Activated CD4-positive, alpha-beta T cell treated with anti-CD3 and anti-CD28 coated beads for 36 hours (primary cell): ENCODE results near the gene ACADM. TPM values are rescaled to one million over a fixed set of nuclear protein-coding genes. Genes with fewer than 3 reads are reported as not detected.
"Not testable (repeated sequence)": the region's sequence is repeated elsewhere in the genome, so short reads cannot be mapped to it uniquely, and the experiment has no call there.

ENCODE experiments used
- ATAC-seq: fragments of 200-7000 bp; cut with Tn5 transposase; one replicate; pipeline ENCODE4 v1.10.0; 2021; ENCODE audit warnings: mild to moderate bottlenecking, moderate library complexity
- CTCF ChIA-PET: fragments of 350-600 bp; sonication (Branson Sonifier 250); formaldehyde crosslinking; loops from one replicate; lab custom pipeline; 2021; ENCODE audit warnings: antibody characterized with exemption; lab: Charles Lee
- POLR2A ChIA-PET: fragments of 350-600 bp; sonication (Branson Sonifier 250); formaldehyde crosslinking; loops from one replicate; lab custom pipeline; 2021; ENCODE audit warnings: antibody characterized with exemption, inconsistent platforms; lab: Charles Lee
- DNase-seq: peaks from one replicate; pipeline ENCODE4 v3.0.0-alpha.2; 2020
- H3K27ac Mint-ChIP-seq: one replicate; pipeline ENCODE4 v1.8.0; 2021; ENCODE audit warnings: mixed read lengths
- H3K27me3 Mint-ChIP-seq: one replicate; pipeline ENCODE4 v1.8.0; 2021; ENCODE audit warnings: mixed read lengths
- H3K36me3 Mint-ChIP-seq: one replicate; pipeline ENCODE4 v1.8.0; 2021; ENCODE audit warnings: low read depth, mixed read lengths
- H3K4me1 Mint-ChIP-seq: one replicate; pipeline ENCODE4 v1.8.0; 2021; ENCODE audit warnings: mixed read lengths
- H3K4me3 Mint-ChIP-seq: one replicate; pipeline ENCODE4 v1.8.0; 2021; ENCODE audit warnings: mild to moderate bottlenecking, moderate library complexity, mixed read lengths
- H3K9me3 Mint-ChIP-seq: one replicate; pipeline ENCODE4 v1.8.0; 2021; ENCODE audit warnings: low read depth, mixed read lengths
- intact Hi-C, 2 experiments: fragments of 100-400 bp; cut with DNase I in 1 of 2; cut with micrococcal nuclease in 1 of 2; formaldehyde crosslinking; loops; one replicate each; pipeline versions ENCODE4 v1.14.2 to v1.15.1; 2022 to 2024; cut with DNase I, micrococcal nuclease
- total RNA-seq, 2 experiments: library from RNA; stranded (reverse); gene quantifications; one replicate each; pipeline ENCODE4 v1.2.3, GENCODE V29; 2021

The ACADM gene
- total RNA-seq, 2 experiments from 2014 or later, result 47.2 to 51.8 TPM

- ATAC-seq, CTCF ChIA-PET, DNase-seq, POLR2A ChIA-PET, intact Hi-C loops, H3K4me1 Mint-ChIP-seq, H3K36me3 Mint-ChIP-seq, H3K27ac Mint-ChIP-seq, H3K9me3 Mint-ChIP-seq, H3K4me3 Mint-ChIP-seq: not testable (repeated sequence)
- H3K27me3 Mint-ChIP-seq, result peaks cover 12% of the 10 kb centered on the region
Measured at GRCh38 chr1:75778694-75779093, 54.2 kb downstream of the ACADM start.

GRCh38 chr1:75780183-75780582 lies 55.7 kb downstream of the ACADM start:
- H3K27me3 Mint-ChIP-seq, result peaks cover 12% of the 10 kb centered on the region
- H3K27ac Mint-ChIP-seq, H3K9me3 Mint-ChIP-seq, H3K4me1 Mint-ChIP-seq, DNase-seq, H3K4me3 Mint-ChIP-seq, POLR2A ChIA-PET, ATAC-seq, CTCF ChIA-PET, H3K36me3 Mint-ChIP-seq: not testable (repeated sequence)
- intact Hi-C loops, result loop anchor here in 1 of 2 experiments (10.0 kb wide), 2 partner anchors 1015 to 1045 kb away; partner anchors contain the start of genes CRYZ and TYW3

GRCh38 chr1:75783920-75784319 lies 59.4 kb downstream of the ACADM start:
- DNase-seq, ATAC-seq, H3K4me1 Mint-ChIP-seq, CTCF ChIA-PET, H3K9me3 Mint-ChIP-seq, POLR2A ChIA-PET, H3K27me3 Mint-ChIP-seq: not testable (repeated sequence)
- Mint-ChIP-seq H3K36me3 (peaks cover 31% of the 10 kb centered on the region), H3K27ac (peak overlapping the region; percentile 38), H3K4me3 (peak overlapping the region; percentile 22)
- intact Hi-C loops, result loop anchor here in 1 of 2 experiments (10.0 kb wide), 2 partner anchors 1019 to 1049 kb away; partner anchors contain the start of genes CRYZ and TYW3

- Mint-ChIP-seq H3K4me1 (peaks cover 22% of the 10 kb centered on the region), H3K4me3 (peak overlapping the region; percentile 100), H3K9me3 (no peaks in the 10 kb centered on the region), H3K27me3 (peaks cover 2% of the 10 kb centered on the region), H3K36me3 (peaks cover 43% of the 10 kb centered on the region), H3K27ac (peak overlapping the region; percentile 79)
- CTCF ChIA-PET, result interaction anchor here (0.7 to 1.0 kb wide), 3 partner anchors 64 to 985 kb away, joined by 3 read pairs; no protein-coding TSS in a partner anchor
- DNase-seq, result no peak
- intact Hi-C loops, result loop anchor here in 1 of 2 experiments (5.0 to 10.0 kb wide), 5 partner anchors 287 to 1992 kb away; partner anchors contain the start of genes CRYZ, MIGA1, ST6GALNAC3 and TYW3
- peak; percentile 3 for ATAC-seq
- POLR2A ChIA-PET, result interaction anchor here (1.0 to 1.7 kb wide), 3 partner anchors 10 to 62 kb away, joined by 3 to 10 read pairs (median 9); partner anchors contain the start of gene MSH4
Measured at GRCh38 chr1:75785320-75785982, 60.9 kb downstream of the ACADM start.

- H3K4me1 Mint-ChIP-seq, result peaks cover 30% of the 10 kb centered on the region
- peaks cover 51% of the 10 kb centered on the region for H3K36me3 Mint-ChIP-seq
- peak within 1 kb of the TSS; percentile 100 for H3K4me3 Mint-ChIP-seq
- H3K9me3 Mint-ChIP-seq, result no peaks in the 10 kb centered on the region
- DNase-seq, result peak; percentile 97
- intact Hi-C loops, result loop anchor here (1.0 to 10.0 kb wide), 6 partner anchors 62 to 1991 kb away; partner anchors contain the start of genes ACADM (in 2 of the 2), CRYZ (in 1 of the 2), MIGA1 (in 1 of the 2) and ST6GALNAC3 (in 1 of the 2)
- peaks cover 2% of the 10 kb centered on the region for H3K27me3 Mint-ChIP-seq
- ChIA-PET CTCF (interaction anchor here (0.7 kb wide), 1 partner anchor 63 kb away, joined by 3 read pairs; no protein-coding TSS in a partner anchor), POLR2A (interaction anchor here (1.0 to 1.7 kb wide), 3 partner anchors 9 to 63 kb away, joined by 3 to 10 read pairs (median 9); partner anchors contain the start of gene MSH4)
- peak; percentile 94 for ATAC-seq
- peak within 1 kb of the TSS; percentile 99 for H3K27ac Mint-ChIP-seq
Measured at GRCh38 chr1:75785983-75786853, 61.7 kb downstream of the ACADM start, which contains the start of gene RABGGTB. RABGGTB (plus strand) TSS chr1:75786256; CDS start chr1:75786272, 16 bp downstream.

- peak; percentile 24 for DNase-seq
- Mint-ChIP-seq H3K27me3 (no peaks in the 10 kb centered on the region), H3K27ac (peak overlapping the region; percentile 99), H3K4me3 (peak overlapping the region; percentile 100), H3K9me3 (no peaks in the 10 kb centered on the region), H3K36me3 (peaks cover 58% of the 10 kb centered on the region), H3K4me1 (peaks cover 36% of the 10 kb centered on the region)
- CTCF ChIA-PET, result no interaction called here
- ATAC-seq, result no peak
- intact Hi-C loops, result loop anchor here (1.0 to 10.0 kb wide), 6 partner anchors 63 to 1990 kb away; partner anchors contain the start of genes ACADM (in 2 of the 2), CRYZ (in 1 of the 2), MIGA1 (in 1 of the 2) and ST6GALNAC3 (in 1 of the 2)
- POLR2A ChIA-PET, result interaction anchor here (0.9 to 1.6 kb wide), 2 partner anchors 9 to 34 kb away, joined by 4 to 9 read pairs; partner anchors contain the start of gene MSH4
Measured at GRCh38 chr1:75786901-75787493, 62.5 kb downstream of the ACADM start.

GRCh38 chr1:75787524-75787923 lies 63.0 kb downstream of the ACADM start:
- no peaks in the 10 kb centered on the region for H3K27me3 Mint-ChIP-seq
- peaks cover 63% of the 10 kb centered on the region for H3K36me3 Mint-ChIP-seq
- ATAC-seq (no peak), DNase-seq (no peak)
- H3K4me1 Mint-ChIP-seq, result peaks cover 40% of the 10 kb centered on the region
- intact Hi-C loops, result loop anchor here in 1 of 2 experiments (5.0 to 10.0 kb wide), 5 partner anchors 285 to 1990 kb away; partner anchors contain the start of genes CRYZ, MIGA1, ST6GALNAC3 and TYW3
- CTCF ChIA-PET, result interaction anchor here (1.0 kb wide), 1 partner anchor 20 kb away, joined by 4 read pairs; no protein-coding TSS in a partner anchor
- peak overlapping the region; percentile 100 for H3K4me3 Mint-ChIP-seq
- H3K9me3 Mint-ChIP-seq, result no peaks in the 10 kb centered on the region
- H3K27ac Mint-ChIP-seq, result peak overlapping the region; percentile 99
- POLR2A ChIA-PET, result interaction anchor here (0.9 kb wide), 1 partner anchor 35 kb away, joined by 4 read pairs; no protein-coding TSS in a partner anchor

GRCh38 chr1:75789988-75790387 lies 65.5 kb downstream of the ACADM start:
- ATAC-seq, result no peak
- Mint-ChIP-seq H3K27ac (peak overlapping the region; percentile 86), H3K4me1 (peaks cover 40% of the 10 kb centered on the region), H3K9me3 (no peaks in the 10 kb centered on the region), H3K4me3 (peak overlapping the region; percentile 100), H3K36me3 (peaks cover 86% of the 10 kb centered on the region), H3K27me3 (no peaks in the 10 kb centered on the region)
- CTCF ChIA-PET, result no interaction called here
- POLR2A ChIA-PET, result interaction anchor here (1.2 kb wide), 1 partner anchor 11 kb away, joined by 4 read pairs; no protein-coding TSS in a partner anchor
- DNase-seq, result no peak
- intact Hi-C loops, result loop anchor here in 1 of 2 experiments (5.0 to 10.0 kb wide), 5 partner anchors 282 to 1987 kb away; partner anchors contain the start of genes CRYZ, MIGA1, ST6GALNAC3 and TYW3

GRCh38 chr1:75791022-75791421 lies 66.5 kb downstream of the ACADM start:
- H3K4me3 Mint-ChIP-seq, result peak overlapping the region; percentile 100
- peaks cover 40% of the 10 kb centered on the region for H3K4me1 Mint-ChIP-seq
- DNase-seq, result no peak
- H3K36me3 Mint-ChIP-seq, result peaks cover 91% of the 10 kb centered on the region
- POLR2A ChIA-PET, result interaction anchor here (1.2 kb wide), 1 partner anchor 10 kb away, joined by 4 read pairs; no protein-coding TSS in a partner anchor
- peak overlapping the region; percentile 86 for H3K27ac Mint-ChIP-seq
- no peaks in the 10 kb centered on the region for H3K9me3 Mint-ChIP-seq
- H3K27me3 Mint-ChIP-seq, result no peaks in the 10 kb centered on the region
- intact Hi-C loops, result no loop called here
- CTCF ChIA-PET, result no interaction called here
- no peak for ATAC-seq

- H3K27me3 Mint-ChIP-seq, result no peaks in the 10 kb centered on the region
- intact Hi-C loops, result no loop called here
- ChIA-PET POLR2A (no interaction called here), CTCF (interaction anchor here (0.5 to 0.6 kb wide), 3 partner anchors 56 to 561 kb away, joined by 3 read pairs; no protein-coding TSS in a partner anchor)
- H3K4me3 Mint-ChIP-seq, result peak overlapping the region; percentile 100
- H3K36me3 Mint-ChIP-seq, result peaks cover 86% of the 10 kb centered on the region
- no peak for ATAC-seq
- no peaks in the 10 kb centered on the region for H3K9me3 Mint-ChIP-seq
- peak overlapping the region; percentile 86 for H3K27ac Mint-ChIP-seq
- peaks cover 40% of the 10 kb centered on the region for H3K4me1 Mint-ChIP-seq
- DNase-seq, result no peak
Measured at GRCh38 chr1:75792091-75792490, 67.6 kb downstream of the ACADM start.
